Spinal cord (tissue), 10 donors: Measurements from ENCODE around the gene EML1. TPM values are rescaled to one million over a fixed set of nuclear protein-coding genes. Genes with fewer than 3 reads are reported as not detected.
A peak's percentile ranks its signal among the peaks of the same experiment; 100 is the strongest.

Experiments
- DNase-seq, 6 donors: peaks; one replicate each; pipeline versions ENCODE4 v3.0.0 to v3.0.0-alpha.2; 2013 to 2015; ENCODE audit warnings: low spot score in 6 of 6, low read depth in 4 of 6
- H3K27ac ChIP-seq: one replicate; pipeline ENCODE4 v1.5.1; 2013; ENCODE audit warnings: low read depth, low read length, control low read depth
- H3K27me3 ChIP-seq: one replicate; pipeline ENCODE4 v1.6.1; 2013; ENCODE audit warnings: low read length; ENCODE audit not compliant: control insufficient read depth, insufficient read depth
- H3K36me3 ChIP-seq: one replicate; pipeline ENCODE4 v1.6.1; 2013; ENCODE audit warnings: low read length; ENCODE audit not compliant: control insufficient read depth, insufficient read depth
- H3K4me1 ChIP-seq: one replicate; pipeline ENCODE4 v1.6.1; 2013; ENCODE audit warnings: low read length; ENCODE audit not compliant: control insufficient read depth, insufficient read depth
- H3K4me3 ChIP-seq: one replicate; pipeline ENCODE4 v1.5.1; 2013; ENCODE audit warnings: low read depth, low read length, control low read depth
- H3K9me3 ChIP-seq: one replicate; pipeline ENCODE4 v1.6.1; 2013; ENCODE audit warnings: low read length; ENCODE audit not compliant: control insufficient read depth, insufficient read depth
- WGBS: methylation state at CpG from one replicate; pipeline ENCODE4 v1.1.5; 2013; ENCODE audit warnings: missing lambda C conversion rate; ENCODE audit not compliant: insufficient coverage; 5-methylcytosine and 5-hydroxymethylcytosine counted together
- polyA plus RNA-seq, 2 donors: library from polyadenylated mRNA; unstranded; fragments of 120-200 nt; gene quantifications; one replicate each; pipeline ENCODE4 v1.2.1, GENCODE V29; 2013; ENCODE audit not compliant: insufficient read length in 2 of 2
- total RNA-seq, 2 donors: library from RNA; depleted of rRNA in 1 of 2; stranded (reverse); fragments of 120-200 nt in 1 of 2; fragments of >200 nt in 1 of 2; gene quantifications; one replicate each; pipeline versions ENCODE4 v1.2.3 to v1.2.4, GENCODE V29; 2013 to 2014
- donor health status: healthy.

The EML1 gene
- total and polyA plus RNA-seq, 4 donors, result 23.1 to 40.4 (median 34.9) TPM

- no peaks in the 10 kb centered on the region for H3K27me3 ChIP-seq
- no peak overlapping the region for H3K4me3 ChIP-seq
- H3K9me3 ChIP-seq, result no peaks in the 10 kb centered on the region
- H3K36me3 ChIP-seq, result no peaks in the 10 kb centered on the region
- H3K4me1 ChIP-seq, result peaks cover 9% of the 10 kb centered on the region
- 71% methylated on average over 2 of the region's 14 CpGs for WGBS
- no peak overlapping the region for H3K27ac ChIP-seq
- peak in 1 of 6 donors; percentile 30 for DNase-seq
Observed at GRCh38 chr14:99838639-99839134, 45.5 kb downstream of the EML1 start.

GRCh38 chr14:99839696-99840095, 46.5 kb downstream of the EML1 start:
- WGBS, result 73% methylated on average over 7 of the region's 8 CpGs
- no peaks in the 10 kb centered on the region for H3K27me3 ChIP-seq
- H3K4me1 ChIP-seq, result peaks cover 9% of the 10 kb centered on the region
- H3K4me3 ChIP-seq, result no peak overlapping the region
- H3K36me3 ChIP-seq, result no peaks in the 10 kb centered on the region
- H3K9me3 ChIP-seq, result no peaks in the 10 kb centered on the region
- no peak overlapping the region for H3K27ac ChIP-seq
- DNase-seq, result no peak

GRCh38 chr14:99840265-99840664, 47.1 kb downstream of the EML1 start:
- Histone ChIP-seq H3K4me1 (peaks cover 9% of the 10 kb centered on the region), H3K27me3 (no peaks in the 10 kb centered on the region), H3K4me3 (no peak overlapping the region), H3K27ac (no peak overlapping the region), H3K36me3 (no peaks in the 10 kb centered on the region), H3K9me3 (no peaks in the 10 kb centered on the region)
- DNase-seq, result no peak
- 94% methylated on average over 2 of the region's 6 CpGs for WGBS

- WGBS, result 60% methylated on average over 1 of the region's 5 CpGs
- no peaks in the 10 kb centered on the region for H3K36me3 ChIP-seq
- H3K27ac ChIP-seq, result no peak overlapping the region
- no peak overlapping the region for H3K4me3 ChIP-seq
- H3K27me3 ChIP-seq, result no peaks in the 10 kb centered on the region
- peaks cover 9% of the 10 kb centered on the region for H3K4me1 ChIP-seq
- DNase-seq, result no peak
- H3K9me3 ChIP-seq, result no peaks in the 10 kb centered on the region
Observed at GRCh38 chr14:99840774-99841305, 47.6 kb downstream of the EML1 start.

GRCh38 chr14:99841436-99842071, 48.3 kb downstream of the EML1 start:
- H3K36me3 ChIP-seq, result no peaks in the 10 kb centered on the region
- peak in 2 of 6 donors; percentile 45 to 56 for DNase-seq
- H3K9me3 ChIP-seq, result peaks cover under 1% of the 10 kb centered on the region
- no peaks in the 10 kb centered on the region for H3K27me3 ChIP-seq
- H3K4me1 ChIP-seq, result peaks cover 9% of the 10 kb centered on the region
- WGBS, result 15% methylated on average over 5 of the region's 9 CpGs
- H3K27ac ChIP-seq, result no peak overlapping the region
- H3K4me3 ChIP-seq, result no peak overlapping the region

- no peak overlapping the region for H3K4me3 ChIP-seq
- WGBS, result no CpG with 5 or more reads among the region's 1 CpG
Observed at GRCh38 chr14:99842141-99842540, 48.9 kb downstream of the EML1 start.

GRCh38 chr14:99846808-99847207, 53.6 kb downstream of the EML1 start:
- Histone ChIP-seq H3K27me3 (no peaks in the 10 kb centered on the region), H3K9me3 (peaks cover 8% of the 10 kb centered on the region), H3K4me3 (no peak overlapping the region), H3K27ac (no peak overlapping the region), H3K4me1 (peaks cover 4% of the 10 kb centered on the region), H3K36me3 (peaks cover 8% of the 10 kb centered on the region)
- no peak for DNase-seq

More at GRCh38 chr14:99842141-99842540, 48.9 kb downstream of the EML1 start:
- DNase-seq, result peak in 2 of 6 donors; percentile 57 to 81
- H3K27me3 ChIP-seq, result no peaks in the 10 kb centered on the region
- H3K27ac ChIP-seq, result no peak overlapping the region
- peaks cover 5% of the 10 kb centered on the region for H3K9me3 ChIP-seq
- H3K36me3 ChIP-seq, result no peaks in the 10 kb centered on the region
- H3K4me1 ChIP-seq, result peaks cover 9% of the 10 kb centered on the region

GRCh38 chr14:99850709-99851108, 57.5 kb downstream of the EML1 start:
- Histone ChIP-seq H3K27me3 (no peaks in the 10 kb centered on the region), H3K27ac (no peak overlapping the region), H3K4me1 (no peaks in the 10 kb centered on the region), H3K9me3 (peaks cover 8% of the 10 kb centered on the region), H3K4me3 (no peak overlapping the region), H3K36me3 (peaks cover 19% of the 10 kb centered on the region)
- peak in 1 of 6 donors; percentile 22 for DNase-seq
- WGBS, result 86% methylated on average over 9 of the region's 10 CpGs

- H3K27me3 ChIP-seq, result no peaks in the 10 kb centered on the region
Observed at GRCh38 chr14:99852578-99852977, 59.4 kb downstream of the EML1 start.

GRCh38 chr14:99853206-99853605, 60.0 kb downstream of the EML1 start:
- Histone ChIP-seq H3K27ac (no peak overlapping the region), H3K9me3 (no peaks in the 10 kb centered on the region), H3K4me3 (no peak overlapping the region), H3K27me3 (no peaks in the 10 kb centered on the region), H3K4me1 (no peaks in the 10 kb centered on the region), H3K36me3 (peaks cover 19% of the 10 kb centered on the region)
- WGBS, result 51% methylated on average over 4 of the region's 5 CpGs
- no peak for DNase-seq

More at GRCh38 chr14:99852578-99852977, 59.4 kb downstream of the EML1 start:
- H3K4me3 ChIP-seq, result no peak overlapping the region
- no CpG with 5 or more reads among the region's 4 CpGs for WGBS
- H3K9me3 ChIP-seq, result peaks cover under 1% of the 10 kb centered on the region
- H3K27ac ChIP-seq, result no peak overlapping the region
- no peaks in the 10 kb centered on the region for H3K4me1 ChIP-seq
- H3K36me3 ChIP-seq, result peaks cover 19% of the 10 kb centered on the region
- no peak for DNase-seq
